HG03135 (cell line): ENCODE data around the gene SEMA4D.

ENCODE experiments used
- ATAC-seq: cut with Tn5 transposase; IDR thresholded peaks from one replicate; pipeline ENCODE4 v1.9.1; 2021; ENCODE audit warnings: mild to moderate bottlenecking, moderate library complexity; ENCODE audit not compliant: unreplicated experiment

Gene SEMA4D

GRCh38 chr9:89325733-89326132 is 172.2 kb downstream of the SEMA4D start:
- ATAC-seq: no peak

- ATAC-seq: no peak
These were observed 174.5 kb downstream of the SEMA4D start for GRCh38 chr9:89323390-89323789.

GRCh38 chr9:89319015-89319905 is 178.7 kb downstream of the SEMA4D start:
- ATAC-seq: no peak

GRCh38 chr9:89318123-89319014 is 179.5 kb downstream of the SEMA4D start, which contains the start of gene SECISBP2:
Gene SECISBP2 (plus strand): TSS chr9:89318500. CDS start chr9:89318577, 77 bp downstream.
- peak; percentile 89 for ATAC-seq

- ATAC-seq: no peak
These were observed 180.6 kb downstream of the SEMA4D start for GRCh38 chr9:89317282-89317681.

- no peak for ATAC-seq
These were observed 182.4 kb downstream of the SEMA4D start for GRCh38 chr9:89315482-89315881.

GRCh38 chr9:89314955-89315354 is 183.0 kb downstream of the SEMA4D start:
- ATAC-seq: no peak

- no peak for ATAC-seq
These were observed 184.1 kb downstream of the SEMA4D start for GRCh38 chr9:89313842-89314241.

GRCh38 chr9:89312222-89312571 is 185.7 kb downstream of the SEMA4D start:
- no peak for ATAC-seq

- no peak for ATAC-seq
These were observed 186.3 kb downstream of the SEMA4D start for GRCh38 chr9:89311346-89312221.
